GM12891 (cell line): ENCODE measurements around the gene CD164L2.

ENCODE experiments used
- PAX5 ChIP-seq: IDR thresholded peaks from 2 replicates; pipeline ENCODE4 v1.6.1; 2011; ENCODE audit warnings: low read length, moderate library complexity, mild to moderate bottlenecking; ENCODE audit not compliant: insufficient read depth, severe bottlenecking
- POLR2A ChIP-seq: IDR thresholded peaks from 2 replicates; pipeline ENCODE4 v1.6.1; 2011; ENCODE audit warnings: low read depth, low read length, control low read depth
- POLR2AphosphoS5 ChIP-seq: IDR thresholded peaks from 2 replicates; pipeline ENCODE4 v1.6.1; 2011; ENCODE audit warnings: low read depth, low read length, control low read depth
- POU2F2 ChIP-seq: IDR thresholded peaks from 2 replicates; pipeline ENCODE4 v1.6.1; 2011; ENCODE audit warnings: low read depth, mild to moderate bottlenecking, control low read depth, low read length, moderate library complexity
- SPI1 ChIP-seq: IDR thresholded peaks from 2 replicates; pipeline ENCODE4 v1.6.1; 2011; ENCODE audit warnings: low read depth, low read length, control low read depth
- TAF1 ChIP-seq: IDR thresholded peaks from 2 replicates; pipeline ENCODE4 v1.6.1; 2011; ENCODE audit warnings: low read depth, low read length, control low read depth

- no peak for TF ChIP-seq POLR2A
- TF ChIP-seq POLR2AphosphoS5: no peak
- TF ChIP-seq PAX5: no peak
- no peak for TF ChIP-seq TAF1
- TF ChIP-seq SPI1: no peak
- TF ChIP-seq POU2F2: no peak
Measured at GRCh38 chr1:27374362-27375086, 8.6 kb downstream of the CD164L2 start, which contains the start of gene FCN3.
